IMR-90 (cell line): Measurements from ENCODE around the gene TMEM208. TPM values are rescaled to one million over a fixed set of nuclear protein-coding genes. Genes with fewer than 3 reads are reported as not detected.
A peak's percentile ranks its signal among the peaks of the same experiment; 100 is the strongest.

Experiments used
- ATAC-seq: fragments of 200-7000 bp; cut with Tn5 transposase; 2 replicates; pipeline ENCODE4 v1.9.1; 2020; ENCODE audit warnings: low read depth, mild to moderate bottlenecking, moderate library complexity
- BruUV-seq: library from RNA; stranded (reverse); fragments of 400-500 nt; replicated peaks from 2 replicates; lab custom pipeline; 2021; lab: Mats Ljungman, UMichigan
- CTCF ChIA-PET: fragments of 300-600 bp; formaldehyde crosslinking; extraction: SDS; loops from one replicate; lab custom pipeline; 2021; ENCODE audit warnings: antibody characterized with exemption; lab: Yijun Ruan, JAX
- POLR2A ChIA-PET: fragments of 300-600 bp; sonication (Branson Sonifier 250); formaldehyde crosslinking; loops from one replicate; lab custom pipeline; 2022; ENCODE audit warnings: antibody characterized with exemption; ENCODE audit not compliant: unreplicated experiment; lab: Charles Lee
- DNase-seq: peaks from one replicate; pipeline ENCODE4 v3.0.0; 2013
- H2AFZ ChIP-seq: replicated peaks from 2 replicates; pipeline ENCODE3; 2013; ENCODE audit warnings: low read length, mild to moderate bottlenecking; ENCODE audit not compliant: poor library complexity
- H2AK5ac ChIP-seq: 2 replicates; pipeline ENCODE4 v1.6.1; 2013; ENCODE audit warnings: low read depth, low read length, inconsistent platforms
- H2AK9ac ChIP-seq: replicated peaks from 2 replicates; pipeline ENCODE3; 2013; ENCODE audit warnings: mild to moderate bottlenecking, low read depth, low read length, moderate library complexity; ENCODE audit not compliant: poor library complexity
- H2BK120ac ChIP-seq: 2 replicates; pipeline ENCODE4 v1.6.1; 2013; ENCODE audit warnings: low read depth, low read length, inconsistent platforms
- H2BK15ac ChIP-seq: 3 replicates; pipeline ENCODE4 v1.6.1; 2013; ENCODE audit warnings: low read depth, low read length, inconsistent platforms
- H2BK20ac ChIP-seq: 2 replicates; pipeline ENCODE4 v1.6.1; 2013; ENCODE audit warnings: low read depth, mild to moderate bottlenecking, inconsistent platforms, low read length, moderate library complexity
- H2BK5ac ChIP-seq: 2 replicates; pipeline ENCODE4 v1.6.1; 2013; ENCODE audit warnings: mild to moderate bottlenecking, low read depth, low read length, inconsistent platforms; ENCODE audit not compliant: poor library complexity, severe bottlenecking
- H3K14ac ChIP-seq: replicated peaks from 2 replicates; pipeline ENCODE4 v1.6.1; 2013; ENCODE audit warnings: low read depth, low read length, inconsistent platforms
- H3K18ac ChIP-seq: 2 replicates; pipeline ENCODE4 v1.6.1; 2013; ENCODE audit warnings: low read depth, low read length, control low read depth
- H3K23ac ChIP-seq: 2 replicates; pipeline ENCODE4 v1.6.1; 2013; ENCODE audit warnings: low read depth, low read length, inconsistent platforms
- H3K27ac ChIP-seq: 2 replicates; pipeline ENCODE4 v1.5.1; 2013; ENCODE audit warnings: mild to moderate bottlenecking, control low read depth, low read length; ENCODE audit not compliant: insufficient read depth
- H3K27me3 ChIP-seq: 2 replicates; pipeline ENCODE4 v1.6.1; 2013; ENCODE audit warnings: low read length; ENCODE audit not compliant: control insufficient read depth, insufficient read depth
- H3K36me3 ChIP-seq: 2 replicates; pipeline ENCODE4 v1.6.1; 2013; ENCODE audit warnings: low read length, mixed read lengths; ENCODE audit not compliant: control insufficient read depth, insufficient read depth
- H3K4ac ChIP-seq: 2 replicates; pipeline ENCODE4 v1.6.1; 2013; ENCODE audit warnings: low read depth, low read length, inconsistent platforms
- H3K4me1 ChIP-seq: 2 replicates; pipeline ENCODE4 v1.6.1; 2013; ENCODE audit warnings: low read length, mixed read lengths; ENCODE audit not compliant: control insufficient read depth, insufficient read depth
- H3K4me2 ChIP-seq: 2 replicates; pipeline ENCODE4 v1.6.1; 2013; ENCODE audit warnings: low read depth, mild to moderate bottlenecking, control low read depth, low read length, moderate library complexity
- H3K4me3 ChIP-seq: 2 replicates; pipeline ENCODE4 v1.5.1; 2013; ENCODE audit warnings: low read depth, mild to moderate bottlenecking, control low read depth, low read length, moderate library complexity; ENCODE audit not compliant: insufficient read depth
- H3K56ac ChIP-seq: 2 replicates; pipeline ENCODE4 v1.6.1; 2013; ENCODE audit warnings: low read length, inconsistent platforms; ENCODE audit not compliant: insufficient read depth; ENCODE audit errors: extremely low read depth
- H3K79me1 ChIP-seq, 2 experiments: 2 replicates each; pipeline ENCODE4 v1.6.1; 2013; ENCODE audit warnings: low read length in 2 of 2, inconsistent platforms in 1 of 2, low read depth in 1 of 2
- H3K9ac ChIP-seq: 2 replicates; pipeline ENCODE4 v1.6.1; 2013; ENCODE audit warnings: low read depth, low read length, control low read depth
- H3K9me1 ChIP-seq: 2 replicates; pipeline ENCODE4 v1.6.1; 2013; ENCODE audit warnings: low read length, inconsistent platforms; ENCODE audit not compliant: insufficient read depth
- H3K9me3 ChIP-seq: 2 replicates; pipeline ENCODE4 v1.6.1; 2013; ENCODE audit warnings: low read length; ENCODE audit not compliant: control insufficient read depth, insufficient read depth
- H4K20me1 ChIP-seq: 2 replicates; pipeline ENCODE4 v1.6.1; 2013; ENCODE audit warnings: low read length, inconsistent platforms; ENCODE audit not compliant: insufficient read depth
- H4K5ac ChIP-seq: 2 replicates; pipeline ENCODE4 v1.6.1; 2013; ENCODE audit warnings: mild to moderate bottlenecking, low read depth, low read length, control low read depth
- H4K8ac ChIP-seq, 2 experiments: 2 replicates each; pipeline ENCODE4 v1.6.1; 2013; ENCODE audit warnings: low read depth in 2 of 2, low read length in 2 of 2, control low read depth in 1 of 2, inconsistent platforms in 1 of 2
- H4K91ac ChIP-seq: 2 replicates; pipeline ENCODE4 v1.6.1; 2013; ENCODE audit warnings: low read depth, low read length, inconsistent platforms; ENCODE audit not compliant: insufficient read depth
- CHD1 ChIP-seq: IDR thresholded peaks from 2 replicates; pipeline ENCODE4 v1.6.1; 2012; ENCODE audit warnings: low read depth, low read length, improper control_type of control experiment
- WGBS, 2 experiments: methylation state at CpG; one replicate each; pipeline versions ENCODE4 v1.1.5 to v1.1.7; 2013; ENCODE audit warnings: missing lambda C conversion rate in 2 of 2; ENCODE audit not compliant: insufficient read length in 1 of 2; ENCODE audit errors: extremely low coverage in 2 of 2; 5-methylcytosine and 5-hydroxymethylcytosine counted together
- dilution Hi-C: fragments of 300-500 bp; cut with HindIII; formaldehyde crosslinking; loops from one replicate; pipeline ENCODE4 v1.14.3; 2018; ENCODE audit warnings: low sequenced_read_pairs; ENCODE audit not compliant: unreplicated experiment
- in situ Hi-C: fragments of 300-500 bp; cut with MboI; formaldehyde crosslinking; loops from 3 replicates; pipeline ENCODE4 v1.14.3; 2019; ENCODE audit warnings: low sequenced_read_pairs, inconsistent platforms, mixed read lengths
- intact Hi-C: fragments of 100-400 bp; cut with micrococcal nuclease; formaldehyde crosslinking; loops from 2 replicates; pipeline ENCODE4 v1.10.0; 2022
- polyA plus RNA-seq, 3 experiments: library from polyadenylated mRNA; depleted of rRNA; stranded (reverse); fragments of >200 nt; gene quantifications; 2 replicates each; pipeline ENCODE4 v1.2.3, GENCODE V29; 2012; ENCODE audit warnings: low replicate concordance in 1 of 3
- total RNA-seq: library from RNA; depleted of rRNA; stranded (reverse); fragments of >200 nt; gene quantifications from 2 replicates; pipeline ENCODE4 v1.2.3, GENCODE V29; 2012
- TF ChIP-seq, protein P1 (sequence below): fragments of 150-350 bp; IDR thresholded peaks from 2 replicates; pipeline ENCODE4 v1.6.1; 2017; ENCODE audit warnings: mild to moderate bottlenecking, antibody characterized with exemption, low read length, low read depth

The TMEM208 gene
- total and polyA plus RNA-seq, 2 of the 4 experiments (the other 2 are of a cell fraction): 65.6 to 66.5 TPM

DNA sequence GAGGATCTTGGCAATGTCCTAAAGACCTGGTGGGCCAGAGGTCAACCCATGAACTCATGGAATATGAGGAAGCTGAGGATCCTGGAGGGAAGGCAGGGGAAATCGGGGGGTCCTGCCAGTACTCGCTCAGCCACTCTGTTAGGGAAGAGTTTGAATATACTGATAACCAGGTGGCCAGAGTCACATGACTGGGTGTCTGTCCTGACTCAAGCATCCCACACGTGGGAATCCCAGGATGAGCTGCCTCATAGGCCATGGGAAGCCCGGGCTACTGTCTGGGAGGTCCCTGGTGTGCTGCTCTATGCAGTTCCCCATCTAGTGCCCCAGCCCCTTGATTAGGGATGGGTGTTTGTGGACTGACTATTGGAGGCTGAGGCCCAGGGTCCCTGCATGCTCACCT is 38.6 kb upstream of the TMEM208 start:
- H3K79me1 ChIP-seq: peaks cover 10 to 19% of the 10 kb centered on the region in 2 experiments; a peak in 3 of 4 replicates
- BruUV-seq: no TSS peak
- dilution Hi-C loops: no loop called here

More for the DNA sequence above, 38.6 kb upstream of the TMEM208 start:
- Histone ChIP-seq H2AK9ac (no peak overlapping the region), H4K91ac (no peak overlapping the region), H3K56ac (no peak overlapping the region), H3K4me1 (peaks cover 19% of the 10 kb centered on the region), H3K27me3 (no peaks in the 10 kb centered on the region), H2BK120ac (no peak overlapping the region), H4K5ac (no peak overlapping the region), H3K23ac (no peak overlapping the region), H3K4ac (no peak overlapping the region), H3K4me2 (no peak overlapping the region), H2BK20ac (no peak overlapping the region), H3K27ac (no peak overlapping the region), H3K4me3 (no peak overlapping the region), H3K9me1 (peaks cover 22% of the 10 kb centered on the region), H3K36me3 (peaks cover 2% of the 10 kb centered on the region; the same call in 1 of the 2 replicates), H4K8ac (no peak overlapping the region), H2BK5ac (no peak overlapping the region), H3K14ac (no peak overlapping the region), H2AFZ (no peak overlapping the region), H3K9me3 (no peaks in the 10 kb centered on the region), H3K18ac (no peak overlapping the region), H4K20me1 (peaks cover 16% of the 10 kb centered on the region), H3K9ac (no peak overlapping the region), H2AK5ac (no peak overlapping the region), H2BK15ac (no peak overlapping the region)
- DNase-seq (no peak), ATAC-seq (no peak)
- ChIA-PET POLR2A (no interaction called here), CTCF (no interaction called here)
- in situ Hi-C loops (no loop called here), intact Hi-C loops (loop anchor here (10.0 kb wide), 1 partner anchor 174 kb away; no protein-coding TSS in a partner anchor)
- no peak for TF ChIP-seq CHD1
- TF ChIP-seq, protein P1, sequence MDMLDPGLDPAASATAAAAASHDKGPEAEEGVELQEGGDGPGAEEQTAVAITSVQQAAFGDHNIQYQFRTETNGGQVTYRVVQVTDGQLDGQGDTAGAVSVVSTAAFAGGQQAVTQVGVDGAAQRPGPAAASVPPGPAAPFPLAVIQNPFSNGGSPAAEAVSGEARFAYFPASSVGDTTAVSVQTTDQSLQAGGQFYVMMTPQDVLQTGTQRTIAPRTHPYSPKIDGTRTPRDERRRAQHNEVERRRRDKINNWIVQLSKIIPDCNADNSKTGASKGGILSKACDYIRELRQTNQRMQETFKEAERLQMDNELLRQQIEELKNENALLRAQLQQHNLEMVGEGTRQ: 0 out of 2 replicates have a peak, but pooled peaks have one; percentile 20
- WGBS, 2 experiments: 83% methylated on average over 2 of the region's 4 CpGs; no CpG with 5 or more reads in 1 of the 2 experiments
